Prostate gland (tissue), 2 donors: Measurements from ENCODE around the gene NDRG3. TPM values are rescaled to one million over a fixed set of nuclear protein-coding genes. Genes with fewer than 3 reads are reported as not detected.
"Not testable (repeated sequence)": the region's sequence is repeated elsewhere in the genome, so short reads cannot be mapped to it uniquely, and the experiment has no call there.

Experiments used
- DNase-seq: peaks from one replicate; pipeline ENCODE4 v3.0.0-alpha.2; 2019; ENCODE audit warnings: low spot score
- H3K27ac ChIP-seq, 2 donors: fragments of 200-600 bp; sonication (generic); 2 replicates each; pipeline ENCODE4 v1.5.1; 2017 to 2019
- H3K27me3 ChIP-seq: fragments of 200-600 bp; sonication (generic); replicated peaks from 2 replicates; pipeline ENCODE4 v1.5.1; 2019; ENCODE audit not compliant: insufficient read depth
- H3K36me3 ChIP-seq, 2 donors: fragments of 200-600 bp; sonication (generic); 1 replicate in 1 of 2; 2 replicates in 1 of 2; pipeline versions ENCODE4 v1.5.1 to v1.8.1; 2017 to 2019
- H3K4me1 ChIP-seq: fragments of 200-600 bp; sonication (generic); replicated peaks from 2 replicates; pipeline ENCODE4 v1.5.1; 2019
- H3K4me3 ChIP-seq, 2 donors: fragments of 200-600 bp; sonication (generic); 2 replicates each; pipeline ENCODE4 v1.5.1; 2017 to 2019
- H3K9me3 ChIP-seq: fragments of 200-600 bp; sonication (generic); 2 replicates; pipeline ENCODE4 v1.5.1; 2017
- CTCF ChIP-seq, 4 experiments: fragments of 200-600 bp in 2 of 4; fragments of 450-650 bp in 2 of 4; sonication (generic) in 2 of 4; IDR thresholded peaks; 1 replicate in 3 of 4; 2 replicates in 1 of 4; pipeline ENCODE4 v1.5.1; 2016 to 2019; ENCODE audit warnings: antibody characterized with exemption in 4 of 4, mild to moderate bottlenecking in 2 of 4, moderate library complexity in 2 of 4
- POLR2A ChIP-seq: fragments of 450-650 bp; IDR thresholded peaks from one replicate; pipeline ENCODE4 v1.6.1; 2016; ENCODE audit warnings: antibody characterized with exemption, mild to moderate bottlenecking
- POLR2AphosphoS5 ChIP-seq: sonication (generic); formaldehyde crosslinking; IDR thresholded peaks from one replicate; pipeline ENCODE4 v1.6.1; 2017; ENCODE audit warnings: antibody characterized with exemption
- WGBS: methylation state at CpG from one replicate; pipeline ENCODE4 v1.1.5; 2018; 5-methylcytosine and 5-hydroxymethylcytosine counted together
- intact Hi-C: fragments of 100-400 bp; cut with DNase I; formaldehyde crosslinking; loops from one replicate; pipeline ENCODE4 v1.14.2; 2022
- total RNA-seq, 2 donors: library from RNA; depleted of rRNA; stranded (reverse); fragments of >200 nt; gene quantifications; one replicate each; pipeline ENCODE4 v1.1.0, GENCODE V29; 2016

The NDRG3 gene
- total RNA-seq, 2 donors from 2014 or later = 42.8 to 127 TPM

- H3K27me3 ChIP-seq = no peaks in the 10 kb centered on the region
- H3K9me3 ChIP-seq = no peaks in the 10 kb centered on the region
- H3K4me3 ChIP-seq = no peak overlapping the region
- no peak overlapping the region for H3K27ac ChIP-seq
- DNase-seq = no peak
- intact Hi-C loops = loop anchor here (5.0 kb wide), 1 partner anchor 276 kb away; no protein-coding TSS in a partner anchor
- peaks cover 4% of the 10 kb centered on the region for H3K4me1 ChIP-seq
- TF ChIP-seq POLR2AphosphoS5 (no peak), CTCF (IDR thresholded peaks at IDR 0.05) (no peak)
- WGBS = 91% methylated on average over 5 of the region's 5 CpGs
- peaks cover 3 to 12% of the 10 kb centered on the region in 2 donors for H3K36me3 ChIP-seq
These were observed 134.3 kb downstream of the NDRG3 start for GRCh38 chr20:36611625-36612024.

DNA sequence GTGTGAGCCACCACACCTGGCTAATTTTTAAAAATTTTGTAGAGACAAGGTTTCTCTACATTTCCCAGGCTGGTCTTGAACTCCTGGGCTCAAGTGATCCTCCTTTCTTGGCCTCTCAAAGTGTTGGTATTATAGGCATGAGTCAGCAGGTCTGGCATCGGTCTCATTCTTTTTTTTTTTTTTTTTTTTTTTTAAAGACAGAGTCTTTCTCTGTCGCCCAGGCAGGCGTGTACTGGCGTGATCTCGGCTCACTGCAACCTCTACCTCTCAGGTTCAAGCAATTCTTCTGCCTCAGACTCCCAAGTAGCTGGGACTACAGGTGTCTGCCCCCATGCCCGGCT is 137.5 kb downstream of the NDRG3 start:
- H3K27me3 ChIP-seq, H3K4me1 ChIP-seq, H3K27ac ChIP-seq, DNase-seq, H3K4me3 ChIP-seq, H3K9me3 ChIP-seq: not testable (repeated sequence)
- WGBS = 68% methylated on average over 6 of the region's 6 CpGs
- intact Hi-C loops = loop anchor here (5.0 to 10.0 kb wide), 2 partner anchors 36 to 144 kb away; partner anchors contain the start of gene TGIF2
- H3K36me3 ChIP-seq = peaks cover 3 to 12% of the 10 kb centered on the region in 2 donors

GRCh38 chr20:36607586-36608387 is 138.1 kb downstream of the NDRG3 start:
- WGBS = 89% methylated on average over 7 of the region's 7 CpGs
- TF ChIP-seq POLR2A = no peak
- TF ChIP-seq POLR2AphosphoS5 = no peak
- no peak for TF ChIP-seq CTCF (IDR thresholded peaks at IDR 0.05)
- intact Hi-C loops = loop anchor here (2.0 to 10.0 kb wide), 3 partner anchors 35 to 143 kb away; partner anchors contain the start of genes NDRG3 and TGIF2
- H3K9me3 ChIP-seq = no peaks in the 10 kb centered on the region
- H3K4me3 ChIP-seq = no peak overlapping the region
- H3K4me1 ChIP-seq = peaks cover 6% of the 10 kb centered on the region
- H3K27ac ChIP-seq = no peak overlapping the region
- DNase-seq = no peak
- H3K36me3 ChIP-seq = peaks cover 3 to 12% of the 10 kb centered on the region in 2 donors
- no peaks in the 10 kb centered on the region for H3K27me3 ChIP-seq

DNA sequence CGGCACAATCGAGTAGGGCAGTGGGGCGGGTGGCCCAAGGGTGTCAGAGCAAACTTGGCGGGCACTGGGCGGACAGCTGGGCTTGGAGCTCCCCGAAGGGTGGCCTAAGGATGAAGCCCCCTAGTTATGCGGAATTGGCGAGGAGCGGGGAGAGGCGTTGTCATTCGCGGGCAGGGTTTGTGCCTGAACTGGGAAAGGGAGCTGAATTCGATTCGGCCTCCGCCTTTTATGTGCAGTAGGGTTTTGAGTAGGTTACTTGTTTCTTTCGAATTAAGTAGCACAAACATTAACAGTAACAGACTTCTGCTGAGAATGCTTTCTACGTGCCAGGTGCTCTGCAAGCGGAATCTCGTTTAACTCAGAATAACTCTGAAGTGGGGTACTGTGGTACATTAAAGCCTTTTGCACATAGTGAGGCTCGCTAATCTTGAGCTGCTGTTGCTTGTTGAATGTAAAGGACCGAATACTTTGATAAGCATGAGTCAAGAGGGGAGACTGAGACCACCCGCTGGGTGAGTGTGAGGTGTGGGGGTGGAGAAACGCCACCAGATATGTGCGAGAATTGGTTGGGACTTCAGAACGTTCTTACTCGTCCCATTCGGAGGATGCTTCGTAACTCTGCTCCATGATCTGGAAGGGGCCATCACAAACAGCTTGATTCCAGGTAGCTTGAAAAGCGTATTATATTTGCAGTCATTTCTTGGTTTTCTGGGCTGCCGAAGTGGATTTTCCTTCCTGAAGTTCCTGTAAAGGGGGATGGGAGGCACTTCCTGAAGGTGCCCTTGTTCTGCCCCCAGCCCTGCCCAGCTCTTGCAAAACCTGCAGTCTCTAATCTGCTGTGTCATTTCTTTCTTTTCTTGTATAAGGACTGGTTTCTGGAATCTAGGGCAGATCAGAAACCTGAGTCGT is 139.5 kb downstream of the NDRG3 start:
- DNase-seq = no peak
- H3K4me3 ChIP-seq = peak overlapping the region; percentile 95 to 96
- no peak for TF ChIP-seq CTCF (IDR thresholded peaks at IDR 0.05)
- no peak for TF ChIP-seq POLR2AphosphoS5
- no peak for TF ChIP-seq POLR2A
- peaks cover 6% of the 10 kb centered on the region for H3K4me1 ChIP-seq
- peak overlapping the region; percentile 60 to 78 for H3K27ac ChIP-seq
- H3K9me3 ChIP-seq = no peaks in the 10 kb centered on the region
- peaks cover 3 to 12% of the 10 kb centered on the region in 2 donors for H3K36me3 ChIP-seq
- intact Hi-C loops = loop anchor here (2.0 to 10.0 kb wide), 3 partner anchors 34 to 142 kb away; partner anchors contain the start of genes NDRG3 and TGIF2
- H3K27me3 ChIP-seq = no peaks in the 10 kb centered on the region
- 2% methylated on average over 31 of the region's 31 CpGs for whole genome bisulfite sequencing
